IPS-18c (cell line): ENCODE results near the gene ERMAP.

Source experiments
- H3K4me3 ChIP-seq: 2 replicates; pipeline ENCODE4 v1.7.0; 2013; ENCODE audit warnings: low read depth, mild to moderate bottlenecking, low read length, moderate library complexity; ENCODE audit not compliant: insufficient read depth
- H3K9me3 ChIP-seq: one replicate; pipeline ENCODE4 v1.6.1; 2013; ENCODE audit warnings: mild to moderate bottlenecking, low read length, moderate library complexity; ENCODE audit not compliant: control insufficient read depth, insufficient read depth

ERMAP gene

GRCh38 chr1:42887366-42887765 is 70.4 kb downstream of the ERMAP start:
- Histone ChIP-seq H3K4me3 (no peak overlapping the region), H3K9me3 (no peaks in the 10 kb centered on the region)

- no peaks in the 10 kb centered on the region for H3K9me3 ChIP-seq
- no peak overlapping the region for H3K4me3 ChIP-seq
Observed at GRCh38 chr1:42888013-42888633, 71.2 kb downstream of the ERMAP start.

DNA sequence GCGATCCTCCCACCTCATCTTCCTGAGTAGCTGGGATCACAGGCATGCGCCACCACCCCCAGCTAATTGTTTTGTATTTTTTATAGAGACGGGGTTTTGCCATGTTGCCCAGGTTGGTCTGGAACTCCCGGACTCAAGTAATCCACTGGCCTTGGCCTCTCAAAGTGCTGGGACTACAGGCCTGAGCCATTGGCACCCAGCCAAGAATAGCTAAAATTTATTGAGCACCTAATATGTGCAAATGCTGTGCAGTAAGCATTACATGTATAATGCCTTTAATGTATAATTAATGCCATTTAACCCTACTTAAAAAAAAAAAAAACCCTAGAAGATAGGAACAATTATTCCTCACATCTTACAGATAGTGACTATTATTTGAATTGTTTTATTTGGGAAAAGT is 72.3 kb downstream of the ERMAP start:
- no peak overlapping the region for H3K4me3 ChIP-seq
- no peaks in the 10 kb centered on the region for H3K9me3 ChIP-seq

- H3K9me3 ChIP-seq: no peaks in the 10 kb centered on the region
- no peak overlapping the region for H3K4me3 ChIP-seq
Observed at GRCh38 chr1:42891465-42892138, 74.7 kb downstream of the ERMAP start.
